GM19372 (cell line): ENCODE measurements around the gene YTHDC2.

Experiments
- ATAC-seq: cut with Tn5 transposase; IDR thresholded peaks from one replicate; pipeline ENCODE4 v1.9.1; 2021; ENCODE audit warnings: mild to moderate bottlenecking, low read depth, moderate library complexity; ENCODE audit not compliant: unreplicated experiment

YTHDC2 gene

GRCh38 chr5:113513384-113514288 lies at the start of gene YTHDC2:
Gene YTHDC2 (plus strand): TSS chr5:113513694. CDS start chr5:113513896, 202 bp downstream.
- ATAC-seq = peak; percentile 98

GRCh38 chr5:113474100-113474728 lies 39.3 kb upstream of the YTHDC2 start:
- no peak for ATAC-seq

DNA sequence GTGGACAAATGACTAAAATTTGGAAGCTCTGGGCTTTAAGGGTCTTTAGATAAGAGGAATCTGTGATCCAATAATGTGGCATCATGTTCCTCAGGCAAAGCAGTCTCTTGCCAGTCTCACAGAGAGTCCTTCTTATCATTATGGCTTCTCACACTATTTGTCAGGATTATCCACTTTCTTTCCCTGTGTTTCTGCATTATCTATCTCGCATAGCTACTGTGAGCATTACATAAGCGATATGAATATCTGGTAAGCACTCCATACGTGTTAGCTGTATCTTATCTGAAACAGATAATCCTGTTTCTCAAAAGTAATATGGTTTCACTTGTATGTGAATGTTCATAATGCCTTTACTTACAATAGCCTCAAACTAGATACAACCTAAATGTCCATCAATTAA lies 34.8 kb upstream of the YTHDC2 start:
- no peak for ATAC-seq

- ATAC-seq = no peak
Measured at GRCh38 chr5:113480243-113480642, 33.3 kb upstream of the YTHDC2 start.

GRCh38 chr5:113487416-113487780 lies 26.1 kb upstream of the YTHDC2 start:
- ATAC-seq = no peak

GRCh38 chr5:113487781-113488644 lies 25.5 kb upstream of the YTHDC2 start, which contains the start of gene MCC:
Gene MCC (minus strand): TSS chr5:113488453.
- ATAC-seq = peak; percentile 38

GRCh38 chr5:113488645-113489184 lies 24.8 kb upstream of the YTHDC2 start:
- peak; percentile 1 for ATAC-seq

DNA sequence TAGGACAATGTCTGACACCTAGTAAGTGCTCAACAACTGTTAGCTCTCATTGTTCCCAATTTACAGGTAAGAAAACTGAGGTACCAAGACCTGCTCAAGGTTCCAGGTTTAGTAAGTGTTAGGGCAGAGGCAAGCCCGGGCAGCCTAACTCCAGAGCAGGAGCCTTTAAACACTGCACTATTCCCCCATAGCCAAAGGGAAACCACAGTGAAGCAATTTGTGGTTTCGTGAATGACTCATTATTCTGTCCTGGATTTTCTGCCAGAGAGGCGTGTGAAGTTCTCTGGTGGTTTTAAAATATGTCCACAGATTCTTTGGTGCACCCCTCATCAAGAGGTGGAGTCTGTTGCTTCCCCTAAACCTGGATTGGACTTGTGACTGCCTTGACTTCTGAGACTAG lies 24.2 kb upstream of the YTHDC2 start:
- no peak for ATAC-seq

GRCh38 chr5:113490317-113490716 lies 23.2 kb upstream of the YTHDC2 start:
- ATAC-seq = no peak

- ATAC-seq = no peak
Measured at GRCh38 chr5:113491022-113491421, 22.5 kb upstream of the YTHDC2 start.

DNA sequence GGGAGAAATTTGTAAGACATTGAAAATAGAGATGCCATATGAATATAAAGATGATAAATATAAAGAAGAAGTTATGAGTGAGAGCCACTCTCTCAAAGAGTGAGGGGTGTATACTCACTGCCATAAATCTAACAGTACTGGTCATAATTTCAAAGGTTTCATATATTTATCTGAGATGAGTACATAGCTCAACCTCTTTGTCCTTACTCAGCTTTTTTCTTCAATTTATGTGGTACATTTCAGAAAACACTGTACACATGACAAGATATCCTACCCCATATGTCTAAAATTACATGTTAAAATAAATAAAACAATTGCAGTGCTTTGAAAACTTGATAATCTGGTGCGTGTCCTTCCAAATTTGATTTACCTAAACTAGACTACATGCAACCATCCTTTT lies 20.0 kb upstream of the YTHDC2 start:
- no peak for ATAC-seq

DNA sequence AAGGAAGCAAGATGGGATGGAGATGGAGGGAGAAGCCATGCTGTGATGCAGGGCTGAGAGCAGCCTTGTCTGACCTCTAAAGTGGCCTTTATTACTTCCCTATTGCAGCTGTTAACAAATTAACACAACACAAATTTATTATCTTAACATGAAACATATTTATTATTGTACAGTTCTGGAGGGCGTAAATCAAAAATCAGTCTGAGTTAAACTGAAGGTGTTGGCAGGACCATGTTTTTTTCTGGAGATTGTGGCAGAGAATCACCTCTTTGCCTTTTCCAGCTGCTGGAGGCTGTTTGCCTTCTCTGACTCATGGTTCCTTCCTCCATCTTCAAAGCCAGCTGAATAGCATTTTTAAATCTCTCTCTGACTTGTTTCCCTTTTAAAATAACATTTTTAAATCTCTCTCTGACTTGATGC lies 18.1 kb upstream of the YTHDC2 start:
- ATAC-seq = no peak

DNA sequence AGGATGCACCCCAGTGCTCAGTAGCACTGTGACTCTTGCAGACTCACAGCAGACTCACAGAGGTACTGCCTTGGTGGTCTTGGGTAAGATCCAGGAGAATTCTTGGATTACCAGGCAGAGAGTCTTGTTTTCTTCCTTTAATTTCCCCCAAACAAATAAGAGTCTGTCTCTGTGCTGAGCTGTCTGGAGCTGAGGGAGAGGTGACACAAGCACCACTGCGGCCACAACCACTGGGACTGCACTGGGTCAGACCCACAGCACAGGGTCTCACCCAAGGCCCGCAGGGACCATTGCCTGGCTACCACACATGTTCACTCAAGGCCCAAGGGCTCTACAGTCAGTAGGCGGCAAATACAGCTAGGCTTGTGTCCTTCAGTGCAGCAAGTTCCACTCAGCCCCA lies 11.4 kb upstream of the YTHDC2 start:
- ATAC-seq = no peak

DNA sequence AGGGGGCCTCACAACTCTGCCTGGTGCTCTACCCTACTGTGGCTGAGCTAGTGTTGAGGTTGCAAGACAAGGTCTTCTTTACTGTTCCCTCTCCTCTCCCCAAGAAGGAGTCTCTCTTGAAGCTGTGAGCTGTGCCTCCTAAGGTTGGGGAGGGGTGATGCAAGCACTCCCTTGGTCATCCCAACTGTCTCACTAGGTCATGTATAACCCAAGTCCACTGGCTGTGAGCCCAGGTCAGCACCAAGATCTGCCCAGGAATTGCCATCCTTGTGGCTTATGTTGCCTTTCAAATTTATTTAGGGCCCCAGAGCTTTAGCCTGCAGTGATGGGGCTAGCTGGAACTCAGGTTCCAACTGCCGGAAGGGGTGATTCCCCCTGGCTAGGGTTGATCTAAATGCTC lies 10.3 kb upstream of the YTHDC2 start:
- ATAC-seq = no peak

DNA sequence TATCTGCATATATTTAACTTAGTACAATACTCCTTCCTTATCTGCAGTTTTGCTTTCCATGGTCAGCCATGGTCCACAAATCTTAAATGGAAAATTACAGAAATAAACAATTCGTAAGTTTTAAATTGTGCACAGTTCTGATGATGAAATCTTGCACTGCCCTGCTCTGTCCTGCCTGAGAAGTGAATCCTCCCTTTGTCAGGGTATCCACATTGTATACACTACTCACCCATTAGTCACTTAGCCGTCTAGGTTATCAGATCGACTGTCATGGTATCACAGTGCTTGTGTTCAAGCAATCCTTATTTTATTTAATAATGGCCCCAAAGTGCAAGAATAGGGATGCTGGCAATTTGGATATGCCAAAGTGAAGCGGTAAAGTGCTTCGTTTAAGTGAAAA lies 8.3 kb upstream of the YTHDC2 start:
- no peak for ATAC-seq

DNA sequence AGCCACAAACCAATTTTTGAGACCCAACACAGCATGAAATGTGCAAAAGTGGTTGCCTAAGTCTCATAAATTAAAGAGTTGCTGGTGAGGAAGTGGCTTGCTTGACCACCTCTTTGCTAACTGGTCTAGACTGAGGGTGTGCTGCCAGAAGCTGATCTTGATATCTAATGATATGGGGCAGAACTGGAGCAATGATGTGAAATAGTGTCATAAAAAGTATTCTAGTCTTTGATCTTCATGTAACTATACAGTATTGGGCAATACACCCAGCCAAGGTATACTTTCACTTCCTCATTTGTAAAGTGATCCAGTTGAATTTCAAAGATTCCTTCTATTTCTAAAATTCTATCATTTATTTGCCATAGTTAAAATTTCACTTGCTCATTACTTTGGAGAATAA lies 5.9 kb upstream of the YTHDC2 start:
- ATAC-seq = no peak

DNA sequence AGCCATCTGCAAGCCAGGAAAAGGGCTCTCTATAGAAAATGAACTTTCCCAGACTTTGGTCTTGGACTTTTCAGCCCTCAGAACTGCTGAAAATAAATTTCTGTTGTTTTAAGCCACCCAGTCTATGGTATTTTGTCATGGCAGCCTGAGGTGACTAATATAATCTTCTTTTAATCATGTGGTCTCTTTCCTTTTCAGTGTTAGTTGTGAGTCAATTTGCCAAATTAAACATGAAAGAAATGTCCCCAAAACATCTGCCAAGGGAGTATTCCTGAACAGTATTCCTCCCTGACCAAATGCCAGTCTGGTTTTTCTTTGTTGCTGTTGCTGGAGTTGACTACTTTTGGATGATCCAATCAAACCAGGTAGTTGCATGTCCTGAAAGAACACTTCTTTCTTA lies 4.7 kb upstream of the YTHDC2 start:
- ATAC-seq = no peak

DNA sequence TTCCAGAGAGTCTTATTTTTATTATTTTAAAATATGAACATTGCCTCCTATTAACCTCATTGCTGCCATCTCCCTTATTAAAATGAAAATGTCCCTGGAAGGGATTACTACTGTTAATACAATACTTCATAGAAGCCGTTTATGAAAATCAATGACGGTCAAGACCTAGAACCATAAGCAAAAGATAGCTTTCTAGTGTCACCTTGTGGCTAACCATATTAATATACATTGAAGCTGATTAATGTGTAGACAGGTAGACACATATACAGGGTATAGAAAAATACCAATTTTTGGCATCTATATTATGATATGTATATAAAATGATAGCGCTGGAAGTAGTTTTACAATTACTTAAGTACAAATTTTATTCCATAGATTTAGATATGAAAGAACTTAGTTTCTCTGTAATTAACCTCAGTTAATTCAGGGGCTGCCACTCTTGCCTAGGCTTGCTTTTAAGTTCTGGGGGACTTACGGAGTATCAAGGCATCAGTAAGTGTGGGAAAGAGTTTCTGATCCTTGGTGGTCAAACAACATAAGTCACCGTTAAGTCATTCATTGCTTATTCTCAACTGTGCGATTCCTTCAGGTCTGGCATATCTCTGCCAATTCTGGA lies 2.5 kb upstream of the YTHDC2 start:
- no peak for ATAC-seq

- ATAC-seq = no peak
Measured at GRCh38 chr5:113512341-113512740, 1.2 kb upstream of the YTHDC2 start.

- ATAC-seq = no peak
Measured at GRCh38 chr5:113514289-113514635, 768 bp downstream of the YTHDC2 start.
